MV-4-11 (cell line): Measurements from ENCODE around the gene ILDR1.

Experiments
- DNase-seq: peaks from one replicate; lab custom pipeline; 2025; lab: John Stamatoyannopoulos, UW

The ILDR1 gene

GRCh38 chr3:122019493-122019892 lies 2.6 kb downstream of the ILDR1 start:
- DNase-seq = no peak

DNA sequence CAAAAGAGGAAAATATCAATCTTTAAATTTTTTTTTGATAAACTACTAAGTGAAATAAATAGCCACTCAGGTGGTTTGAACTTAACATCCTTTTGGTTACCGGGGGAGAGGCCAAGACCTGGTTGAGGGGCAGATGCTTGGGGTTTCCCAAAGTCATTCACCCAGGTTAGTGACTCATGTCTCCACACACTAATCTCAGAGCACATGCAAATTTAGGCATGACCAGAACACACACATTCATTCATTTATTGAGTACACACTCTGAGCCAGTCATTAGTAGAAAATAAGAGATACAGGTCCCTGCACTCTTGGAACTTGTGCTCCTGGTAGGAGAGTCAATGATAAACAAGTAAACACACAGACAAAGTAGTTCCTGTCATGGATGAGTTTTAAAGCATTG lies 7.3 kb downstream of the ILDR1 start:
- DNase-seq = no peak

- no peak for DNase-seq
Observed at GRCh38 chr3:122013448-122013925, 8.6 kb downstream of the ILDR1 start.

DNA sequence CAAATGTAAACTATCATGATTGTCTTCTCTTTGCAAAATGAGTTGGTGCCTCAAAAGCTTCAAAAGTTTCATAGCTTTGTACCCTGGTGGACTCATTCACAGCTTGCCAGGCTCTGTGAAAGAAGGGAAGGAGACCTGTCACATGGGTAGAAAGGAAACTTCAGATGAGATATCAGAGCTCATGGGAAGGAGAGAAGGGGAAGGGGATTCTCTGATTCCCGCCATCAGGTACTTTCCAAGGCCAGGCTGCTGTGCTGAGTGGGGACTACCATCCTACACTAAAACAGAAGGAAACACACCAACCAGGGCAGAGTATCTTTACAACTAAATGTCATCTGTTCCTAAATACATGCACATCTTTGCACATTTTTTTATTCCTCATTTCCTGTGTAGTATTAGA lies 9.2 kb downstream of the ILDR1 start:
- DNase-seq = no peak

DNA sequence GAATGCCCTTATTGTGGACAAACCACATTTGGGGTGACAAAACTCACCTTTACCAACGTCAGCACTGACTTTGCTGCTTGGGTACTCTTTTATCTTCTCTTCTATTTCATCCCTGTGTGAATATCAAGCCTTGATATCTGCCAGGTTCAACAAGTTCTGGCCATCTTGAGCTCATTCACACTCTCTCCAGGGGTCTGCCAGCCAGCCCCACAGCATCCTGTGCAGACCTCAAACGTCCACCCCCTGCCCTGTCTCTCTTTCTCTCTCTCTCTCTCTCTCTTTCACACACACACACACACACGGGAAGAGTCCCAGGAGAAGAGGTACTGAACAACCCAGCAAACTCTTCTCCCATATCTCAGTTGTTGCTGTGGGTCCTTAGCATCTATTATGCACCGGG lies 10.7 kb downstream of the ILDR1 start:
- no peak for DNase-seq

DNA sequence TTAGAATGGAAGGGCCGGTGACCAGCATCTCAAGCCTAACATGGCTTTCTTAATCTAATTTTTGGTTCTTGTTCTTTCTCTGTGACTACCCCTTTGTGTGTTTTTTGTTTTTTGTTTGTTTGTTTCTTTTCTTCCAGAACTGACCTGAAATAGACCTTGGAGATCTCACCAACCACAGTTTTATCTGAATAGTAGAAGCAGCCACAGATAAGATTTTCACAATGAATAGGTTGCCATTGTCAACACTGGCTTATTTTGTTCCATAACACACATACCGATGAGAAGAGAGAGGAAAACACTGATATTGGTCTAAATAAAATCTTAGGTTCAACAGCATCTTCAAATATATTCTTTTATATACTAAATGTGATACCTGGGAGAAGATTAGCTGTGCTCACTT lies 11.5 kb downstream of the ILDR1 start:
- DNase-seq = no peak

DNA sequence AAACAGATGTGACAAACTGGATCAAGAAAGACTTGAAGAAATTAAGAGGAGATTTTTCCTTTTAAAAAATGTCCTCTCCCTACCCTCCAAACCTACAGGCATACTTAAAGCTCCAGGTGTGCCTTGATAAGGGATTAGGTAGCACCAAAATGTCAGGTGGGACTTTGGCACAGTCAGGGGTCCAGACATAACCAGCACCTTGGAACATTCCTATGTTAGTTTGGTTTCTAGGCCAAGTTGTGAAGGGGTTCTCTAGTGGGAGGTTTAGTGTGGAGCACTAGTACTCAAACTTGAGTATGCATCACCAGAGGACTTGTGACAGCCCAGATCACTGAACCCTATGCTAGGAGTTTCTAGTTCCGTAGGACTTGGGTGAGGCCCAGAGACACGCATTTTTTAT lies 13.9 kb downstream of the ILDR1 start:
- DNase-seq = no peak

GRCh38 chr3:122006267-122006666 lies 15.8 kb downstream of the ILDR1 start:
- no peak for DNase-seq

- DNase-seq = peak; percentile 17
Observed at GRCh38 chr3:122004991-122005565, 17.0 kb downstream of the ILDR1 start.

DNA sequence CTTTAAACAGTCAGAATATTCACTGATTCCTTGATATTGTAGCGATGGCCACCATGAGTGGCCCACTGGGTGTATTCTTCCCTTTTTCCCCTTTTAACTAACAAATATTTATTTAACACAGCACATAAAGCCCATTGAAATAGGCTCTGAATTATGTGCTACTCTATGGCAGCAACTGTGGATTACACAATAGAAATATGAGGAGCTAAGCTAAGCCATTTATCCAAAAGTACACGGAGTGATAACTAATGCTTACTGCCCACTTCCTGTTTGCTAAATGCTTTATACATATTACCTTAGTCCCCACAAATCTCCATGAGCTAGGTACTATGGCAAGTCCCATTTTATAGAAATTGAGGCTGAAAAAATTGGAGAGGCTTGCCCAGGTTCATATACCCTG lies 17.9 kb downstream of the ILDR1 start:
- peak; percentile 64 for DNase-seq

GRCh38 chr3:122003606-122004005 lies 18.4 kb downstream of the ILDR1 start:
- DNase-seq = no peak

DNA sequence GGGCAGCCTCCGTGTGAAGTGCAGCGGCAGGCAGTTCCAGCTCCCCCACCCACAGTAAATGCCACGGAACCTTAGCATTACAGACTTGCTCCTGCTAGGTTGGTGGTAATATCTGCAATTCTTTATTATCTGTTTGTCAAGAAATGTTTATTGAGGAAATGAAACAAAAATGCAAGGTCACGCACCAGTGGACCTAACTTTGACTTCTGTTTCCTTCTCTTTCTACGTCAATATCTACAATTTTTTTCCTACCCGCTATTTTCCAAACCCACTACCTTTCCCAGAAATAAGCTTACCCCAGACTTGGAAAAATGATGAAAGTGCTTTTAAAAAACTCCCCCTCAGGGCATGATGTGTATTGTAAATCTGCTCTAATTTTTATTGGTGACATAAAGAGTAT lies 18.9 kb downstream of the ILDR1 start:
- peak; percentile 62 for DNase-seq

DNA sequence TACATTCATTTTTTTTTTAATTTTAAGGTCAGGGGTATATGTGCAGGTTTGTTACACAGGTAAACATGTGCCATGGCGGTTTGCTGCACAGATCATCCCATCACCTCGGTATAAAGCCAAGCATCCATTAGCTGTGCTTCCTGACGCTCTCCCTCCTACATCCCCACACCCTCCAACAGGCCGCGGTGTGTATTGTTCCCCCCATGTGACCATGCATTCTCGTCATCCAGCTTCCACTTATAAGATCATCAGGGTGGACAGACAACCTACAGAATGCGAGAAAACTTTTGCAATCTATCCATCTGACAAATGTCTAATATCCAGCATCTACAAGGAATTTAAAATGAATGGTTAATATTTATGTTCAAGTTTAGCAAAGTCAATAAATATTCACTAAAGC lies 19.4 kb downstream of the ILDR1 start:
- no peak for DNase-seq

DNA sequence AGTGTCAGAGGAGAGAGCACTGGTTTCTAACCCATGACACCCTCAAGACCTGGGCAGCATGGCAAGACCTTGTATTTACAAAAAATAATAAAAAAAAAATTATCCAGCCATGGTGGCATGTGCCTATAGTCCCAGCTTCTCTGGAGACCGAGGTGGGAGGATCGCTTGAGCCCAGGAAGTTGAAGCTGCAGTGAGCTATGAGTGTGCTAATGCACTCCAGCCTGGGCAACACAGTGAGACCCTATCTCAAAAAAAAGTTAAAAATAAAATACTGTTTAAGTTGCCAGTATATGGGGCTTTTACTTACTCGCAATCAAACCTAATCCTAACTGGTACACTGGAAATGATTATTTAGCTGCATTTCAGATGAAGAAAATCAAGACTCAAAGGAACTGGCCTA lies 20.2 kb downstream of the ILDR1 start:
- DNase-seq = no peak

GRCh38 chr3:122000936-122001605 lies 21.0 kb downstream of the ILDR1 start:
- no peak for DNase-seq

DNA sequence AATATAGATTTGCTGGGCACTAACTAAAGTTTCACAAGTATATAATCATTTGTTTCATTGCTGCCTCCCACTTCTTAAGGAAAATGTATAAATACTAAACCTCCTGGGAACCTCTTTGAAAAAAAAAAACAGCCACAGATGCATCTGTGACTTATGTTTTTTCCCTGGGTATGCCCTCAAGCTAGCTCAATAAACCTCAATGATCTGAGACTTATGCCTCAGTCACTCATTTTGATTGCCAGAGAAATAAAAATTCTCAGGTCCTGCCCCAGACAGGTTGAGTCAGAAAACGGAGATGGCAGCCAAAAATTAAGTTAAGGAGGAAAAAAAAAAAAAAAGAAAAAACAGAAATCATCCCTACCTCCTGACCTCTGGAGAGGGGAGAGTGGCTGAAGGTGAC lies 22.1 kb downstream of the ILDR1 start:
- DNase-seq = no peak

GRCh38 chr3:121998611-121999473 lies 23.2 kb downstream of the ILDR1 start:
- DNase-seq = peak; percentile 78

GRCh38 chr3:121998030-121998580 lies 23.9 kb downstream of the ILDR1 start:
- DNase-seq = peak; percentile 91

GRCh38 chr3:121997372-121997771 lies 24.7 kb downstream of the ILDR1 start:
- DNase-seq = peak; percentile 28

DNA sequence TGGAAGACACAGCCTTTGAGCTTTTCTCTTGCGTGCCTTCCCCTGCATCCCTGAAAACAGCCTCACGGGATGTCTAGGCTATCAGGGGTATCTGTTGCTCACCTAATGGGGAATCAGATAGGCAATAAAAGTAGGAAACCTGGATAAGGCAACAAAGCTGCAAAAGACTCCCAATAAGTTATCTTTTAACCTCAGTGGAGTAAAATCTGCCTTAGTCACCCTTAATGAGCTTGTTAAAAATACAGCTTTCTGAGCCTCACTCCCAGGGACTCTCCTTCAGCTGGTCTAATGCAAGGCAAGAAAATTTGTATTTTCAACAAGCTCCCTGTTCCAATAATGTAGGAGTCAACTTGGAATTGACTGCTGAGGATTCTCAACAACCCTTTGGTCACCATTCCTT lies 25.6 kb downstream of the ILDR1 start:
- no peak for DNase-seq

GRCh38 chr3:121995161-121996137 lies 26.6 kb downstream of the ILDR1 start:
- peak; percentile 95 for DNase-seq

DNA sequence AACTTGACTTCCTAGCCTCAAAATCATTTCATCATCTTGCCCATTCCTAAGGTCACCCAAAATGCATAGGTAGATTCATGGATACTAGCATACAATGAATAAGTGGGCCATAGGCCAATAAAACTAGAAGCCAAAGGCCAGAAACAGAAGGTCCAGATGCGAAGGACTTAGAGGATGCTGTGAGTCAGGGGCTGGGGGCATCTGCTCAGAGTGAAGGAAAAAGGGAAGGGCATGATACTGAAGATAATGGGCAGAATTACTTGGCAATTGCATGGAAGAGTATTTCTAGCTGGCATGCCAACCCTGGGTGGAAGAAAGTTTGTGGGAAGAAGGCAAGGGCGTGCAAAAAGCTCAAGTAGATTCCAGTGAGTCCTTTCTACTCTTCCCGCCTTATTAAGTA lies 27.5 kb downstream of the ILDR1 start:
- DNase-seq = no peak
